ENCODE data around the gene SHOC2.

The SHOC2 gene

GRCh38 chr10:110965216-110965615 is 45.8 kb downstream of the SHOC2 start:
- Histone ChIP-seq H3K27me3 (ENCODE audit: insufficient read depth, low read length) (no peaks in the 10 kb centered on the region), H3K36me3 (ENCODE audit: insufficient read depth, low read length) (peaks cover 38% of the 10 kb centered on the region), H3K4me1 (ENCODE audit: insufficient read depth, low read length, severe bottlenecking) (no peaks in the 10 kb centered on the region), H3K4me3 (ENCODE audit: low read depth, low read length, poor library complexity, severe bottlenecking) (no peak overlapping the region), H3K9me3 (ENCODE audit: low read length) (no peaks in the 10 kb centered on the region), H4K20me1 (ENCODE audit: insufficient read depth, low read length) (no peaks in the 10 kb centered on the region), H3K27ac (ENCODE audit: low read depth, low read length, poor library complexity, severe bottlenecking) (no peak overlapping the region), H3F3A (ENCODE audit: insufficient read depth, low read length) (no peaks in the 10 kb centered on the region), H3K4me2 (ENCODE audit: low read length) (no peak overlapping the region), H2AFZ (ENCODE audit: low read length) (no peak overlapping the region), H3K79me2 (ENCODE audit: insufficient read depth, low read length) (peaks cover 96% of the 10 kb centered on the region), H3K9me2 (ENCODE audit: low read depth, low read length) (no peaks in the 10 kb centered on the region), H3K9ac (ENCODE audit: low read length) (no peak overlapping the region)
- no peak for TF ChIP-seq EZH2 (IDR thresholded peaks at IDR 0.05; ENCODE audit: borderline replicate concordance, low read length)
- no peak for TF ChIP-seq CTCF (IDR thresholded peaks at IDR 0.05; ENCODE audit: low read length)

- no peak overlapping the region for H3K9ac ChIP-seq (ENCODE audit: low read length)
- H3K4me1 ChIP-seq (ENCODE audit: insufficient read depth, low read length, severe bottlenecking) = no peaks in the 10 kb centered on the region
- peaks cover 39% of the 10 kb centered on the region for H3K36me3 ChIP-seq (ENCODE audit: insufficient read depth, low read length)
- H2AFZ ChIP-seq (ENCODE audit: low read length) = no peak overlapping the region
- H3K9me2 ChIP-seq (ENCODE audit: low read depth, low read length) = no peaks in the 10 kb centered on the region
- peaks cover 97% of the 10 kb centered on the region for H3K79me2 ChIP-seq (ENCODE audit: insufficient read depth, low read length)
- H3K27me3 ChIP-seq (ENCODE audit: insufficient read depth, low read length) = no peaks in the 10 kb centered on the region
- no peak overlapping the region for H3K4me2 ChIP-seq (ENCODE audit: low read length)
- no peak overlapping the region for H3K4me3 ChIP-seq (ENCODE audit: low read depth, low read length, poor library complexity, severe bottlenecking)
- no peak for TF ChIP-seq CTCF (IDR thresholded peaks at IDR 0.05; ENCODE audit: low read length)
- no peak for TF ChIP-seq EZH2 (IDR thresholded peaks at IDR 0.05; ENCODE audit: borderline replicate concordance, low read length)
- H3F3A ChIP-seq (ENCODE audit: insufficient read depth, low read length) = no peaks in the 10 kb centered on the region
- H3K9me3 ChIP-seq (ENCODE audit: low read length) = no peaks in the 10 kb centered on the region
- H4K20me1 ChIP-seq (ENCODE audit: insufficient read depth, low read length) = no peaks in the 10 kb centered on the region
- H3K27ac ChIP-seq (ENCODE audit: low read depth, low read length, poor library complexity, severe bottlenecking) = no peak overlapping the region
These were observed 46.7 kb downstream of the SHOC2 start for GRCh38 chr10:110966146-110966545.

GRCh38 chr10:110967009-110967630 is 47.7 kb downstream of the SHOC2 start:
- H3F3A ChIP-seq (ENCODE audit: insufficient read depth, low read length) = no peaks in the 10 kb centered on the region
- H3K9me2 ChIP-seq (ENCODE audit: low read depth, low read length) = no peaks in the 10 kb centered on the region
- H2AFZ ChIP-seq (ENCODE audit: low read length) = no peak overlapping the region
- H3K27me3 ChIP-seq (ENCODE audit: insufficient read depth, low read length) = no peaks in the 10 kb centered on the region
- H3K79me2 ChIP-seq (ENCODE audit: insufficient read depth, low read length) = peaks cover 95% of the 10 kb centered on the region
- no peak overlapping the region for H3K4me2 ChIP-seq (ENCODE audit: low read length)
- H3K9ac ChIP-seq (ENCODE audit: low read length) = no peak overlapping the region
- H3K9me3 ChIP-seq (ENCODE audit: low read length) = no peaks in the 10 kb centered on the region
- H3K27ac ChIP-seq (ENCODE audit: low read depth, low read length, poor library complexity, severe bottlenecking) = no peak overlapping the region
- peaks cover 39% of the 10 kb centered on the region for H3K36me3 ChIP-seq (ENCODE audit: insufficient read depth, low read length)
- H3K4me3 ChIP-seq (ENCODE audit: low read depth, low read length, poor library complexity, severe bottlenecking) = no peak overlapping the region
- H4K20me1 ChIP-seq (ENCODE audit: insufficient read depth, low read length) = no peaks in the 10 kb centered on the region
- no peaks in the 10 kb centered on the region for H3K4me1 ChIP-seq (ENCODE audit: insufficient read depth, low read length, severe bottlenecking)
- TF ChIP-seq CTCF (IDR thresholded peaks at IDR 0.05; ENCODE audit: low read length) = no peak
- no peak for TF ChIP-seq EZH2 (IDR thresholded peaks at IDR 0.05; ENCODE audit: borderline replicate concordance, low read length)

Measured in OCI-LY1 (cell line).